CD4-positive, alpha-beta memory T cell (primary cell): Measurements from ENCODE around the gene NT5C3B. TPM values are rescaled to one million over a fixed set of nuclear protein-coding genes. Genes with fewer than 3 reads are reported as not detected.
"Not testable (repeated sequence)": the region's sequence is repeated elsewhere in the genome, so short reads cannot be mapped to it uniquely, and the experiment has no call there.

Experiments
- CTCF ChIA-PET: fragments of 350-600 bp; sonication (Branson Sonifier 250); formaldehyde crosslinking; loops from one replicate; lab custom pipeline; 2021; ENCODE audit warnings: inconsistent platforms; ENCODE audit not compliant: partially characterized antibody; lab: Charles Lee
- POLR2A ChIA-PET: fragments of 350-600 bp; sonication (Branson Sonifier 250); formaldehyde crosslinking; loops from one replicate; lab custom pipeline; 2021; ENCODE audit not compliant: partially characterized antibody; lab: Charles Lee
- DNase-seq, 5 donors: peaks; one replicate each; pipeline versions ENCODE4 v3.0.0 to v3.0.0-alpha.2; 2020 to 2022; ENCODE audit warnings: mixed read lengths in 1 of 5
- H3K27ac ChIP-seq: one replicate; pipeline ENCODE4 v1.7.0; 2013; ENCODE audit warnings: low read depth, low read length
- H3K27me3 ChIP-seq: 2 replicates; pipeline ENCODE4 v1.7.0; 2013; ENCODE audit warnings: mild to moderate bottlenecking, low read length, moderate library complexity; ENCODE audit not compliant: insufficient read depth
- H3K36me3 ChIP-seq: 2 replicates; pipeline ENCODE4 v1.7.0; 2013; ENCODE audit warnings: mild to moderate bottlenecking, low read length, moderate library complexity; ENCODE audit not compliant: insufficient read depth
- H3K4me1 ChIP-seq: 2 replicates; pipeline ENCODE4 v1.7.0; 2013; ENCODE audit warnings: mild to moderate bottlenecking, low read length, moderate library complexity; ENCODE audit not compliant: insufficient read depth
- H3K4me3 ChIP-seq, 2 donors: one replicate each; pipeline ENCODE4 v1.7.0; 2013; ENCODE audit warnings: low read length in 2 of 2, mild to moderate bottlenecking in 1 of 2
- H3K9me3 ChIP-seq, 2 donors: one replicate each; pipeline ENCODE4 v1.7.0; 2013; ENCODE audit warnings: low read length in 2 of 2, control low read depth in 1 of 2; ENCODE audit not compliant: control insufficient read depth in 1 of 2
- H3K27ac Mint-ChIP-seq, 7 donors: one replicate each; pipeline ENCODE4 v1.8.0; 2020 to 2021; ENCODE audit warnings: mixed read lengths in 7 of 7, mild to moderate bottlenecking in 6 of 7, inconsistent platforms in 3 of 7, moderate library complexity in 3 of 7
- H3K27me3 Mint-ChIP-seq, 2 donors: one replicate each; pipeline ENCODE4 v1.8.0; 2020 to 2021; ENCODE audit warnings: mixed read lengths in 2 of 2
- H3K36me3 Mint-ChIP-seq, 2 donors: one replicate each; pipeline ENCODE4 v1.8.0; 2020 to 2021; ENCODE audit warnings: mixed read lengths in 2 of 2, inconsistent platforms in 1 of 2, mild to moderate bottlenecking in 1 of 2
- H3K4me1 Mint-ChIP-seq, 4 donors: one replicate each; pipeline ENCODE4 v1.8.0; 2020 to 2021; ENCODE audit warnings: mixed read lengths in 4 of 4, mild to moderate bottlenecking in 1 of 4
- H3K4me3 Mint-ChIP-seq, 8 donors: one replicate each; pipeline ENCODE4 v1.8.0; 2020 to 2021; ENCODE audit warnings: mixed read lengths in 8 of 8, mild to moderate bottlenecking in 7 of 8, moderate library complexity in 6 of 8, inconsistent platforms in 3 of 8
- H3K9me3 Mint-ChIP-seq, 8 donors: one replicate each; pipeline ENCODE4 v1.8.0; 2020 to 2021; ENCODE audit warnings: mixed read lengths in 8 of 8, mild to moderate bottlenecking in 5 of 8, inconsistent platforms in 3 of 8, moderate library complexity in 1 of 8
- intact Hi-C: fragments of 100-400 bp; cut with micrococcal nuclease; formaldehyde crosslinking; loops from one replicate; pipeline ENCODE4 v1.15.1; 2023
- polyA plus RNA-seq, 2 donors: library from polyadenylated mRNA; unstranded; fragments of 300-500 nt; fragmentation: Illumina TruSeq; gene quantifications; one replicate each; pipeline ENCODE4 v1.2.3, GENCODE V29; 2021
- total RNA-seq, 2 experiments: library from RNA; stranded (reverse); gene quantifications; one replicate each; pipeline ENCODE4 v1.2.3, GENCODE V29; 2021

Gene NT5C3B
- total RNA-seq: 10 to 100 TPM; 20.9 to 22.3 TPM
- 10 to 100 TPM; 41.5 to 42.1 TPM for polyA plus RNA-seq

DNA sequence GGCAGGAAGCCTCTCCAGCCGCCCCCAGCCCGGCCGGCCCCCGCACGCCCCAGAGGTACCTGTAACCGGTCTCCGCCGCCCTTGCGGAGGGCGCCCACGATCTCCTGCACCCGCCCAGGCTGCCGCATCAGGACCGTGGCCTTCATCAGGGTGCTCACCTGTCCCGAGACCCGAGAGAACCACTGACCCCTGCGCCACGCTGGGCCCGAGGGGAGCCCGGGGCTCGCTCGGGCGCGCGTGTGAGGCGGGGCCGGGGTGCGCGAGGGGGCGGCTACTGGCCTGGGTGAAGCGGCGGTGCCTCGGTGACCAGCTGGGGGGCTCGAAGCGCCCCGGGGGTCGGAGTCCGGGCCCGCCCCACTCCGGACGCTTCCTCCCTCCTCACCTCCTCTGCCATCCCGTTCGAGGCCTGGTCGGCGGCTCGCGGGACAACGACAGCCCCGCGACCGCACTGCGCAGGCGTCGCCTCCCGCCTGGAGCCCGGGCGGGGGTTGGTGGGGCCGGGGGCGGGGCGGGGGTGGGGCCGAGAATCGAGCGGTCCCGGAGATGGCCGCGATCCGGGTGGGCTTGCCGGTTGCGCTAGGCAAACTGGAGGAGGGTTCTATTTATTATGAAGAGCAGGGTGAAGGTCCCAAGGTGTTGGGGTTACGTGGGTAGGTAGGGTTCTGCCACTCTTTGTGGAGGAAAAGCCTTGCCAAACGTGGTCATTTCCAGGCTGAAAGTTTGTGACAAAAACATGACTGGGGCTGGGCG lies at the start of gene NT5C3B:
Gene NT5C3B (minus strand): TSS at position 433 of the 750 bp plus-strand sequence. CDS start 39 bp downstream, at position 394.
- POLR2A ChIA-PET: interaction anchor here (0.8 to 4.5 kb wide), 5 partner anchors 15 to 182 kb away, joined by 3 to 24 read pairs (median 4); partner anchors contain the start of genes DNAJC7, EIF1, KLHL11 and P3H4
- intact Hi-C loops: no loop called here
- Mint-ChIP-seq H3K9me3 (no peaks in the 10 kb centered on the region), H3K36me3 (peaks cover 4 to 9% of the 10 kb centered on the region in 2 donors), H3K4me1 (peaks cover 10 to 18% (median 14%) of the 10 kb centered on the region in 4 donors), H3K27me3 (no peaks in the 10 kb centered on the region), H3K4me3 (peak within 1 kb of the TSS; percentile 79 to 90 (median 88)), H3K27ac (peak within 1 kb of the TSS in 6 of 7 donors; percentile 41 to 89 (median 74))
- H3K4me3 ChIP-seq: peak within 1 kb of the TSS; percentile 29 to 51
- no peaks in the 10 kb centered on the region for H3K27me3 ChIP-seq
- DNase-seq: peak in 4 of 5 donors; percentile 35 to 58 (median 42)
- no peaks in the 10 kb centered on the region for H3K36me3 ChIP-seq
- H3K4me1 ChIP-seq: peaks cover 12% of the 10 kb centered on the region
- peak within 1 kb of the TSS; percentile 52 for H3K27ac ChIP-seq
- H3K9me3 ChIP-seq: no peaks in the 10 kb centered on the region
- CTCF ChIA-PET: interaction anchor here (2.2 kb wide), 1 partner anchor 25 kb away, joined by 10 read pairs; the partner anchor contains the start of gene P3H4

DNA sequence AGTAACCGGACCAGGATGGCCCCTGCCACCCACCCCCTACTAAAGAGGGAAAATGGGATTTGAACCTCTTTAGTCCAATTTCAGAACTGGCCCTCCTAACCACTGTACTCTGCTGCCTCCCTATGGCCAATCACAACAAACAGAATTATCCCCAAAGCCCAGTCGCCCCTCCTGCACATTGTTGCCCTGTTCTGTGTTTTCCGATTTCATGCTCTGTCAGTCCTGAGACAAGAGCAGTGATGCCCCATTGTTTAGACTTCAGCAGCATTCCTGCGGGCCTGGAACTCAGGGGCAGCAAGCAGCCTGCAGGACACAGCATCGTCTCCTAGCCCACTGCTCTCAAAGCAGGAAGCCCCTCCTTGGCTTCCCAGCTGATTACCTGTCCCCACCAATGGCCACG lies 49.7 kb upstream of the NT5C3B start:
- no peaks in the 10 kb centered on the region for H3K27me3 Mint-ChIP-seq
- no peak for DNase-seq
- H3K9me3 Mint-ChIP-seq: no peaks in the 10 kb centered on the region
- peaks cover 0 to 2% (median 0%) of the 10 kb centered on the region in 4 donors for H3K4me1 Mint-ChIP-seq
- H3K4me3 Mint-ChIP-seq: no peak overlapping the region
- no peak overlapping the region for H3K27ac ChIP-seq
- peaks cover 34 to 67% of the 10 kb centered on the region in 2 donors for H3K36me3 Mint-ChIP-seq
- H3K9me3 ChIP-seq: no peaks in the 10 kb centered on the region
- no peak overlapping the region for H3K4me3 ChIP-seq
- ChIA-PET POLR2A (no interaction called here), CTCF (interaction anchor here (1.0 to 2.7 kb wide), 2 partner anchors 84 to 149 kb away, joined by 4 to 9 read pairs; no protein-coding TSS in a partner anchor)
- no peaks in the 10 kb centered on the region for H3K27me3 ChIP-seq
- H3K4me1 ChIP-seq: no peaks in the 10 kb centered on the region
- peak overlapping the region in 1 of 7 donors; percentile 59 for H3K27ac Mint-ChIP-seq
- H3K36me3 ChIP-seq: peaks cover 66% of the 10 kb centered on the region
- intact Hi-C loops: loop anchor here (1.0 kb wide), 1 partner anchor 147 kb away; no protein-coding TSS in a partner anchor

DNA sequence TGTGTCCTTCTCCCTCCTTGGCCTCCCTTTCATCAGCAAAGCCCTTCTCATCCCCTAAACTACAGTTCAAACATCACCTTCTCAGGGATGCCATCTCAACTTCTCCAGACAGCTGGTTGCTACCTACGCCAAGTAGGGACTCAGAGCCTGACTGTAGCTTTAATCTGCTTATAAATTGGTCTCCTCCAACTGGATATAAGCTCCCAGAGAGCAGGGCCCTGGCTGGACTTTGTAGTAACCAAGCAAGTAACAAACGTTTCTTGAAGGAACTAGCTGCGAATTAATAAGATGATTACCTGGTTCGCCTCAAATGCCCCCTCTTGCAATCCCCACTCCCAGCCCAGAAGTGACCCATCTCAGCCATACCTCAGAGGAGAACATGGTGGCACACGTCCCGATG lies 46.7 kb upstream of the NT5C3B start:
- H3K4me1 Mint-ChIP-seq: peaks cover 0 to 3% (median under 1%) of the 10 kb centered on the region in 4 donors
- Histone ChIP-seq H3K9me3 (no peaks in the 10 kb centered on the region), H3K4me3 (no peak overlapping the region), H3K27me3 (no peaks in the 10 kb centered on the region), H3K27ac (no peak overlapping the region), H3K4me1 (no peaks in the 10 kb centered on the region), H3K36me3 (peaks cover 71% of the 10 kb centered on the region)
- DNase-seq: no peak
- CTCF ChIA-PET: interaction anchor here (0.7 kb wide), 1 partner anchor 34 kb away, joined by 3 read pairs; no protein-coding TSS in a partner anchor
- H3K36me3 Mint-ChIP-seq: peaks cover 47 to 71% of the 10 kb centered on the region in 2 donors
- intact Hi-C loops: no loop called here
- H3K4me3 Mint-ChIP-seq: no peak overlapping the region
- POLR2A ChIA-PET: no interaction called here
- peak overlapping the region in 1 of 7 donors; percentile 51 for H3K27ac Mint-ChIP-seq
- H3K27me3 Mint-ChIP-seq: no peaks in the 10 kb centered on the region
- no peaks in the 10 kb centered on the region for H3K9me3 Mint-ChIP-seq

DNA sequence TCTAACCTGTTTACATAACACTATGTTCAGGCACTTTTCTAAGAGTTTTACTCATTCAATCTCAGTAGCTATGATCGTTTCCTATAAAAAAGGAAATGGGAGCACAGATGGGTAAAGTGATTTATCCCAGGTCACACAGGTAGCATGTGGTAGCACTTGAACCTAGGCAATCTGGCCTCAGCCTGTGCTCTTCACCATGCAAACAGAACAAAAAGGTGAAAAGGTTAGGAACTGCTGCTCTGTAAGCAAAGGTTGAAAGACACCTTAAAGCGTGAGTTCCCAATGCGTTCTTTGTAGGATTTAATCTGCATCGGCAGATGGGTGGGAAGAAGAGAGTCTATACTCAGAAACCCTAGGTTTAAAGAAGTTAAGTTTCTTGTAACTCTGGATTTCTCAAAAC lies 44.1 kb upstream of the NT5C3B start:
- CTCF ChIA-PET: no interaction called here
- Mint-ChIP-seq H3K4me3 (no peak overlapping the region), H3K4me1 (peaks cover 0 to 3% (median under 1%) of the 10 kb centered on the region in 4 donors), H3K9me3 (no peaks in the 10 kb centered on the region), H3K27me3 (no peaks in the 10 kb centered on the region), H3K27ac (peak overlapping the region in 1 of 7 donors; percentile 71), H3K36me3 (peaks cover 43 to 54% of the 10 kb centered on the region in 2 donors)
- POLR2A ChIA-PET: no interaction called here
- DNase-seq: no peak
- H3K9me3 ChIP-seq: no peaks in the 10 kb centered on the region
- no peak overlapping the region for H3K27ac ChIP-seq
- intact Hi-C loops: no loop called here
- H3K36me3 ChIP-seq: peaks cover 47% of the 10 kb centered on the region
- H3K4me3 ChIP-seq: no peak overlapping the region
- no peaks in the 10 kb centered on the region for H3K27me3 ChIP-seq
- no peaks in the 10 kb centered on the region for H3K4me1 ChIP-seq

DNA sequence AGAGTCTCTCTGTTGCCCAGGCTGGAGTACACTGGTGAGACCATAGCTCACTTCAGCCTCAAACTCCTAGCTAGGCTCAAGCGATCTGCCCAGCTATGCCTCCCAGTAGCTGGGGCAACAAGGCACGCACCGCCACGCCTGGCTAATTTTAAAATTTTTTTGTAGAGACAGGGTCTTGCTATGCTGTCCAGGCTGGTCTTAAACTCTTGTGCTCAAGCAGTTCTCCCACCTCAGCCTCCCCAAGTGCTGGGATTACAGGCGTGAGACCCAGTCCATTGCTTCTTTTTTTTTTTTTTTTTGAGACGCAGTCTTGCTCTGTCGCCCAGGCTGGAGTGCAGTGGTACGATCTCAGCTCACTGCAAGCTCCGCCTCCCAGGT lies 38.2 kb upstream of the NT5C3B start:
- H3K36me3 ChIP-seq: peaks cover 39% of the 10 kb centered on the region
- POLR2A ChIA-PET, H3K9me3 ChIP-seq, H3K27me3 ChIP-seq, H3K4me1 Mint-ChIP-seq, H3K4me3 ChIP-seq, H3K27me3 Mint-ChIP-seq, DNase-seq, H3K27ac ChIP-seq, H3K9me3 Mint-ChIP-seq, H3K4me3 Mint-ChIP-seq, intact Hi-C loops, H3K27ac Mint-ChIP-seq, H3K4me1 ChIP-seq: not testable (repeated sequence)
- H3K36me3 Mint-ChIP-seq: peaks cover 35 to 67% of the 10 kb centered on the region in 2 donors
- CTCF ChIA-PET: interaction anchor here (0.7 kb wide), 1 partner anchor 11 kb away, joined by 3 read pairs; no protein-coding TSS in a partner anchor

DNA sequence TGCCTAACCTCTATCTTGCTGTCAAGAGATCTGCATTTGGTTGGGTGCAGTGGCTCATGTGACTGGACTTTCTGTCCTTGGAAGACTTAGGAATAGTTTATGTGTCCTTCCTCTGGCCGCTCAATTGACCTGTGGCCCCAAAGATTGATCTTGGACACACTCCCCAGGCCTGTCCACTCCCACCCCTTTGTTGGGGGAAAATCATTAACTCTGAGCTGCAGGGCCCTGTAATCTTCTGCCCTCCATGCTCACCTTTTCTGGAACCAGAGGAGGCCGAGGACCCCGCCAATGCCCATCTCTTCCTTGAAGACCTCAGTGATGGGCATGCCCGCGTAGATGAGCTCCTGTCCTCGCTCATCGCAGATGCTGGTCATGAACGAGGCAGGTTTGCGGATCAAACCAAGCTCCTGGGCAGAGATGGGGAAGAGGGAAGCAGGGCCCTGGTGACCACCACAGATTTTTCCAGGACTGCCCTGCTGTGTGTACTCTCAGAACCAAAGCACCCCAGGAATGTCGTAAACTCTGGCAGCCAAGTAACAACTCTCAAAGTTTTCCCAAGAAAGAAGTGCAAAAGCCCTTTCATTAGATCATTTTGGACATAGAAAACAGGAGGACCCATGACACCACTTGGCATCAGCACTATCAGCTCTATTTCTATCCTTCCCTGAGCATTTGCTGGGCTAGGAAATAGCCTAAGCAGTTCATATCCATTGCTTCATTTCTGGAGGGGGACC lies 37.7 kb upstream of the NT5C3B start:
- ChIA-PET POLR2A (no interaction called here), CTCF (no interaction called here)
- H3K4me3 Mint-ChIP-seq: no peak overlapping the region
- peaks cover 36 to 67% of the 10 kb centered on the region in 2 donors for H3K36me3 Mint-ChIP-seq
- H3K27me3 Mint-ChIP-seq: no peaks in the 10 kb centered on the region
- Histone ChIP-seq H3K27ac (no peak overlapping the region), H3K27me3 (no peaks in the 10 kb centered on the region), H3K36me3 (peaks cover 37% of the 10 kb centered on the region), H3K4me1 (no peaks in the 10 kb centered on the region), H3K4me3 (no peak overlapping the region), H3K9me3 (no peaks in the 10 kb centered on the region)
- no peaks in the 10 kb centered on the region for H3K9me3 Mint-ChIP-seq
- DNase-seq: no peak
- peaks cover 0 to 8% (median 0%) of the 10 kb centered on the region in 4 donors for H3K4me1 Mint-ChIP-seq
- peak overlapping the region in 1 of 7 donors; percentile 8 for H3K27ac Mint-ChIP-seq
- intact Hi-C loops: no loop called here

DNA sequence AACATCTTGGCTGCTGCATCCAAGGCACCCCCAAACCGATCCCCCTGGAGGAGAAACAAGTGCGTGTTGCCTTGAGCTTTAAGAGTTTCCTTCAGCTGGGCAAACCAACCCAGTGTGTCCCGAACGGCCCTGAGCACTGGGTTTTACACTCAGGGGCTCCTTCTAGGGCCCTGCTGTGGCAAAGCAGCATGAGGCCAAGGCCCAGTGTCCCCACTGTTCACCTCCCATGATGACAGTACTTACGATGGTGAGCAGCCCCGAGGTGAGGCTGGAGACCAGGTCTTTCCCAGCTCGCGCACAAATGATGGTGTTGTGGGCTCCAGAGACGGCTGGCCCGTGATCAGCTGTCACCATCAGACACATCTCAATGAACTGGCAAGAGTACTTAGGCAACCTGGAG lies 35.8 kb upstream of the NT5C3B start:
- DNase-seq: no peak
- Histone ChIP-seq H3K27ac (no peak overlapping the region), H3K4me3 (no peak overlapping the region), H3K36me3 (peaks cover 31% of the 10 kb centered on the region), H3K4me1 (no peaks in the 10 kb centered on the region), H3K9me3 (no peaks in the 10 kb centered on the region), H3K27me3 (no peaks in the 10 kb centered on the region)
- ChIA-PET CTCF (no interaction called here), POLR2A (no interaction called here)
- H3K9me3 Mint-ChIP-seq: no peaks in the 10 kb centered on the region
- peaks cover 2 to 15% (median 3%) of the 10 kb centered on the region in 4 donors for H3K4me1 Mint-ChIP-seq
- intact Hi-C loops: no loop called here
- H3K27ac Mint-ChIP-seq: peak overlapping the region in 2 of 7 donors; percentile 53 to 90
- peaks cover 31 to 64% of the 10 kb centered on the region in 2 donors for H3K36me3 Mint-ChIP-seq
- H3K27me3 Mint-ChIP-seq: no peaks in the 10 kb centered on the region
- H3K4me3 Mint-ChIP-seq: no peak overlapping the region
